Mesodermal cell (in vitro differentiated cells): ENCODE data around the gene HS1BP3.

ENCODE experiments used
- H3K27ac ChIP-seq: 2 replicates; pipeline ENCODE4 v1.7.0; 2013; ENCODE audit warnings: mild to moderate bottlenecking, low read depth, low read length, moderate library complexity; ENCODE audit not compliant: severe bottlenecking
- H3K36me3 ChIP-seq: 2 replicates; pipeline ENCODE4 v1.7.1; 2013; ENCODE audit warnings: mild to moderate bottlenecking, low read length, moderate library complexity; ENCODE audit not compliant: control insufficient read depth, insufficient read depth
- H3K4me1 ChIP-seq: one replicate; pipeline ENCODE4 v1.7.1; 2013; ENCODE audit warnings: mild to moderate bottlenecking, low read length; ENCODE audit not compliant: insufficient read depth, control insufficient read depth, poor library complexity, severe bottlenecking
- H3K4me3 ChIP-seq: 2 replicates; pipeline ENCODE4 v1.7.0; 2013; ENCODE audit warnings: low read length, control low read depth, mild to moderate bottlenecking; ENCODE audit not compliant: insufficient read depth, poor library complexity, severe bottlenecking; ENCODE audit errors: extremely low read depth
- H3K9me3 ChIP-seq: 2 replicates; pipeline ENCODE4 v1.7.1; 2013; ENCODE audit warnings: mild to moderate bottlenecking, low read length, moderate library complexity; ENCODE audit not compliant: control insufficient read depth
- WGBS, 2 experiments: methylation state at CpG; one replicate each; pipeline ENCODE4 v1.1.5; 2013; ENCODE audit warnings: missing lambda C conversion rate in 2 of 2; ENCODE audit not compliant: insufficient coverage in 2 of 2; 5-methylcytosine and 5-hydroxymethylcytosine counted together

The HS1BP3 gene

DNA sequence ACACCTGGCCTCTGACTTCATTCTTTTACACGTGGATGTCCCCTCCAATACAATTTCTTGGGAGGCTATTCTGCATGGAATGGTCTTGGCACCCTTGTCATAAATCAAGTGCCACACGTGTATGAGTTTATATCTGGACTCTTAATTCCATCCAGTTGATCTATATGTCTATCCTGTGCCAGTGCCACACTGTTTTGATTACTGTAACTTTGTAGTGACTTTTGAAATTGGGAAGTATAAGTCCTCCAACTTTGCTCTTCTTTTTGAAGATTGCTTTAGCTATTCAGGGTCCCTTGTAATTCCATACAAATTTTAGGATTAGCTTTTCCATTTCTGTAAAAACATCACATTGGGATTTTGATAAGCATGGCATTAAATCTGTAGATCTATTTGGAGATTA, 43.5 kb downstream of the HS1BP3 start:
- Histone ChIP-seq H3K4me3 (no peak overlapping the region), H3K27ac (no peak overlapping the region), H3K9me3 (peaks cover 7% of the 10 kb centered on the region), H3K36me3 (no peaks in the 10 kb centered on the region), H3K4me1 (peaks cover 10% of the 10 kb centered on the region)
- WGBS, 2 experiments: 100% methylated on average over 2 of the region's 2 CpGs

DNA sequence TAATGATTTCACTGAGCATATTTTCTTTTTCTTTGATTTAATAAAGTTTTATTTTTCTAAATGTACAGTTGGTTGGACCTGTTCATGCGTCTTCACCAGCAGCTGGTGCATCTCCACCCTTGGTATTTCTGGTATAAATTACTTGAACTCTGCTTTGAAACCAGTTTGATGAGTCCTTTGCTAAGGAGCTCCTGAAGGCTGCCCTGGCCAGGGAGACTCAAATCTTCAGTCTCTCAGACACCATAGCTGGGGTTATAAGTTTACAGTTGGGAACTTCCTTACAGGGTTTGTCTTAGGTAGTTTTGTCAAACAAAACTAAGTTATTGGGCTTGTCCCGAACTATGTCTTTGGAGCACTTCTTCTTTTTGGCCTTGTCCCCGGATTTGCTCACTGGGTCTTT, 44.7 kb downstream of the HS1BP3 start:
- H3K4me3 ChIP-seq: no peak overlapping the region
- no peak overlapping the region for H3K27ac ChIP-seq
- H3K36me3 ChIP-seq: no peaks in the 10 kb centered on the region
- WGBS, 2 experiments: 43 to 49% methylated on average over 2 of the region's 3 CpGs
- H3K4me1 ChIP-seq: peaks cover 4% of the 10 kb centered on the region
- H3K9me3 ChIP-seq: peaks cover 7% of the 10 kb centered on the region

DNA sequence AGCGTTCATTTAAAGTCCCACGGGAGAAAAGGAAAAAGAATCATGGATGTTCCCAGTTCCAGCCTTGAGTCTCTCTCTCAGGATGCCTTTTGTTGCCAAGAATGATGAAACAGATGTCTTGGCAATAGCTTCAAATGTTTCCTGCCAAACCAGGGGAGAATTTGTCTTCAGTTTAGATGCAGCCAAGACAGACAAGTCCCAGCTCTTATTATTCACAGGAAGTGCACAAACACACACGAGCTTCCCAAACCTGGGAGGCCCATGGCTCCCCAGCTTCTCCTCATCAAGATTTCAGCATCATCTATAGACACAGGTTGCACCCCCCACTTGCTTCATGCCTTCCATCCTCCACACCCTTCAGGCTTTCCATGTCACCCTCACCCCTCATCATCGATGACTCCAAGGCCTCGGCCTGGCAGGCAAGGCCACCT, 45.9 kb downstream of the HS1BP3 start:
- whole genome bisulfite sequencing, 2 experiments: 94 to 96% methylated on average over 1 to 2 of the region's 5 CpGs
- no peak overlapping the region for H3K27ac ChIP-seq

DNA sequence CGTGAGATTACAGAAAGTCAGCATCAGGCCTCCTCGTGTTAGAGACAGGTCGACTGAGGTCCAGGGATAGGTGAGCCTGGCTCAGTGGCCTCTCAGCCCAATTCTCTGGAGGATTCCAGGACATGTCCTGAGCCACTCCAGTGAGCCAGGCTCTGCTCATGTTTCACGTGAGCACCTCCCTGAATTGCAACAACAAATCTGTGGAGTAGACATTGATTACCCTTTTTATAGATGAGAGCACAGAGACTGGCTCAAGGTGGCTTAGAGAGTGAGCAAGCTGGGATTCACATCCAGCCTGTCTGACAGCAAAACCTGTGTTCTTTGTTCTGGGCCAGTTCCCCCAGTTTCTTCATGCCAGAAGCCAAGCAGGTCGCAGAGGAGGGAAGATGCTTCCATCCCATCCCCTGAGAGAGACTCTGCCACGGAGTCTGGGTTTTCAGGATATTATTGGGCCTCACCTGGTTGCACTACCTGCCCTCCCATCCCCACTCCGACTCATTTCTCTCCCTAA, 46.4 kb downstream of the HS1BP3 start:
- Histone ChIP-seq H3K4me1 (peaks cover 9% of the 10 kb centered on the region), H3K9me3 (peaks cover 7% of the 10 kb centered on the region), H3K4me3 (no peak overlapping the region), H3K36me3 (no peaks in the 10 kb centered on the region), H3K27ac (no peak overlapping the region)
- 89 to 91% methylated on average over 5 to 6 of the region's 7 CpGs for WGBS, 2 experiments

More for the DNA sequence above, 45.9 kb downstream of the HS1BP3 start:
- no peak overlapping the region for H3K4me3 ChIP-seq
- H3K4me1 ChIP-seq: peaks cover 4% of the 10 kb centered on the region
- peaks cover 7% of the 10 kb centered on the region for H3K9me3 ChIP-seq
- no peaks in the 10 kb centered on the region for H3K36me3 ChIP-seq

DNA sequence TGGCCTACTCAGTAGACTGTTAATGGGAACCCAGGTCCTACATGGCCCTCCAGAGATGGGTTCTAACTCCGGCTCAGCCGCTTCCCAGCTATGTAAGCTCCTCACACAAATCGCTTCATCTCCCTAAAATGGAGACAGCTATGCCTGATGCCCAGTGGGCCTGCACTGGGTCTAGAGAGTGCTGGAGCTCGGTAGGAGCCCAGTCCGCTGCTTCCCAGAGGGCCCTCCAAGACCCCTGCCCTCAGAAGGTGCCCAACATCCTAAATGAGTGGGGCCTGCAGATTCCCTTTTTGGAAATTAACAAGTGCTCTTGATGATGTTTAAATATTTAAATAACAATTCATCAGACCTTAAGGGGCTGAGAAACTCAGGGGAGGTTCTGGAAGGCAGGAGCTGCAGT, 47.1 kb downstream of the HS1BP3 start:
- no peak overlapping the region for H3K27ac ChIP-seq
- peaks cover 7% of the 10 kb centered on the region for H3K9me3 ChIP-seq
- H3K4me1 ChIP-seq: peaks cover 14% of the 10 kb centered on the region
- WGBS, 2 experiments: 94% methylated on average over 2 to 5 of the region's 5 CpGs
- H3K36me3 ChIP-seq: no peaks in the 10 kb centered on the region
- H3K4me3 ChIP-seq: no peak overlapping the region

DNA sequence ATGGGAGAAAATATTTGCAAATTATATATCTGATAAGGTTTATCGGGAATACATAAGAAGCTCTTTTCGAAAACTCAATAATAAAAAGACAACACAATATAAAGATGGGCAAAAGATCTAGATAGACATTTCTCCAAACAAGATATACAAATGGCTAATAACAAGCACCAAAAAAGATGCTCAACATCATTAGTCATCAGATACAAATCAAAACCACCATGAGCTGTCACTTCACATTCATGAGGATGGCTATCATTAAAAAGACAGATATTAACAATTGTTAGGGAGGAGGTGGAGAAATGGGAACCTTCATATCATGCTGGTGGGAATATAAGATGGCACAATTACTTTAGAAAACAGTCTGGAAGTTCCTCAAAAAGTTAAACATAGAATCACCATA, 48.1 kb downstream of the HS1BP3 start:
- H3K9me3 ChIP-seq: peaks cover 7% of the 10 kb centered on the region
- no CpG with 5 or more reads among the region's 2 CpGs for WGBS, 2 experiments
- no peak overlapping the region for H3K4me3 ChIP-seq
- peaks cover 17% of the 10 kb centered on the region for H3K4me1 ChIP-seq
- H3K27ac ChIP-seq: no peak overlapping the region
- no peaks in the 10 kb centered on the region for H3K36me3 ChIP-seq

DNA sequence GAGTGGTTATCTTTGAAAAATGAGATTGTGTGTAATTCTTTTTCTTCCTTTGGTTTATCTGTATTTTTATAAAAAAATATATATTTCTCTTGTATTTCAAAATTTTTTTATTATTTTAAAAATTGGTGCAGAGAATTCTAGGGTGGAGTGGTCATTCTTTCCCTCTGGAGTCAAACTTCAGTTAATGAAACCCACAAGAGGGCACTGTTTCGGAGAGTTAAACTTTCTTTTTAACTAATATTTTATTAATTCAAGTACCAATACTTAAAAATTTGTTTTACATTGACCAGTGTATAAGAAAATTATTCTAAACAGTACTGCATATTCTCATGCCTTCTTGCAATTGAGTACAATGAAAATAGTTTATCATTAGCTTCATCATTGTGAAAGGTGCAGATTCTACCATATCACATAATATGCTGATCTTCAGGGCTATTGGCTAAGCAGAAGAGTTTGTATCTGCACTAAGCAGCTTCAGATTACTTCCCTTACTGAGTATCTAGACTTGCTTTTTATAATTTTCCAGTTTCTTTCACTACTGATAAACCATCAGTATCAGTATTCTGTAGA, 50.1 kb downstream of the HS1BP3 start:
- no CpG with 5 or more reads among the region's 1 CpG for WGBS, 2 experiments
- Histone ChIP-seq H3K4me1 (peaks cover 36% of the 10 kb centered on the region), H3K9me3 (no peaks in the 10 kb centered on the region), H3K4me3 (no peak overlapping the region), H3K36me3 (no peaks in the 10 kb centered on the region), H3K27ac (no peak overlapping the region)

DNA sequence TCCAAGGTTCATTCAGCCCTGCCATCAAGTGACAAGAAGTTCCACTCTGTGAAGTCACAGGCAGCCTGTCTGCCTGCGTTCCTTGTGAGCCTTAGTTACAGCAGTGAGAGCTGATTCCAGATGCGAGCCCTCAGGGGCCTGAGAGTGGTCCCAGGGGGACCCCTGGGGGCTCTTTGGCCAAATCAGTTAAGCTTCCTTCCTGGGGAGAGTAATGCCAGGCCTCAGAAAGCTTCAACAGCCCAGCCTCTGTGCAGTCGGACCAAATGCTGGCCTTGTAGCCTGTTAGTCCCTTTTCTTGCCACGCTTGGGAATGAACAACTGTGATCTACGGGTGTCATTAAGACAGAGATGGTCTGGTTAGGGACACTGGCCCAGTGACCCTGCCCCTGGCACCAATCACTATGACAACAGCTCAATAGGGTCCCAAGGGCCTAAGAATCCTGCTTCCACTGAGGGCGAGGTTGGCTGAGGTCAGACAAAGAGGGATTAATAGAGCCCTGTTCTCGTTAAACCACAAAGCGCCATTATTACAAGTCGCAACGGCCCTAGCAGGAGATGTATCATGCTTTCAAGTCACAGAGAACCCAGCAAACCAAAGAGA, 50.9 kb downstream of the HS1BP3 start:
- Histone ChIP-seq H3K4me1 (peaks cover 45% of the 10 kb centered on the region), H3K4me3 (no peak overlapping the region), H3K27ac (peak overlapping the region; percentile 84), H3K36me3 (no peaks in the 10 kb centered on the region), H3K9me3 (no peaks in the 10 kb centered on the region)
- 80 to 82% methylated on average over 8 to 10 of the region's 10 CpGs for WGBS, 2 experiments

DNA sequence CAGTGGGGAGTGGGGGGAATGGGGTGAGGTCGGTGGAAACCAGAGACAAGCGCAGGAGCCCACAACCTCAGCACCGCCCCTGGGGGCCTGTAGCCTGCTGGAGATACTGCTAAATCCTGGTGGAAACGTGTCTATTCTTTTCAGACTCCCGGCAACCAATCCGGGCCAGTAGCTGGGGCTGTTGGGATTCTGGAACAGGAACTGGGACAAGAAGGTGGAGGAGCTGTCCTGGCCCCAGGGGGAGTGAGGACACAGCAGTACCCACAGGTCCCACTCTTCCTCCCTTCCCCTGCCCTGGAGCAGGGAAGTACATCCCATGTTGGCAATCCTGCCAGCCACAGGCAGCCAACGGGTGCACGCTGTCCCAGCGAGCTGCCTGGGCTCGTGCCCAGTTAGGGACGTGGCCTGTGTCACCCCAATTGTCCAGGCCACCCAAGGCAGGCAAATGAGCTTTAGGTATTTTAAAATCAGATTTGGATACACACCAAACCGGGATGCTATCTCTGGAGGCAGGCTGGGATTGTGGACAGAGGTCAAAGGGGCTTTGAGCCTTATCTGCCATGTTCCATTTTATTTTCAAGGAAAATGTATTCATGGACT, 51.8 kb downstream of the HS1BP3 start:
- H3K27ac ChIP-seq: peak overlapping the region; percentile 36
- H3K4me1 ChIP-seq: peaks cover 51% of the 10 kb centered on the region
- no peak overlapping the region for H3K4me3 ChIP-seq
- no peaks in the 10 kb centered on the region for H3K9me3 ChIP-seq
- 89 to 92% methylated on average over 9 to 11 of the region's 12 CpGs for WGBS, 2 experiments
- no peaks in the 10 kb centered on the region for H3K36me3 ChIP-seq

DNA sequence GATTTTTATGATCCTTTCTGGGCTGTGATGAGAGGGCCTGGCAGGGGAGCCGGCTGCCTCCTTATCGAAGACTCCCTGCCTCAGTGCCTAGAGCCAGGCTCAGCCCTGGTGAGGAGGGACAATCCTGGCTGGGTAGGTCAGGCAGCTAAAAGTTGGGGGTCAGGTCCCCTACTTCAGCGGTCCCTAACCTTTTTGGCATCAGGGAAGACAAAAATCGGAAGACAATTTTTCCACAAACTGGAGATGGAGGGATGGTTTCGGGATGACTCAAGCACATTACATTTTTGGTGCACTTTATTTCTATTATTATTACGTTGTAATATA, 53.1 kb downstream of the HS1BP3 start:
- no peaks in the 10 kb centered on the region for H3K36me3 ChIP-seq
- H3K4me3 ChIP-seq: no peak overlapping the region
- no peaks in the 10 kb centered on the region for H3K9me3 ChIP-seq
- peak overlapping the region; percentile 79 for H3K27ac ChIP-seq
- WGBS, 2 experiments: 80% methylated on average over 1 of the region's 6 CpGs; no CpG with 5 or more reads in 1 of the 2 experiments
- H3K4me1 ChIP-seq: peaks cover 62% of the 10 kb centered on the region
